Measurements from ENCODE around the gene COMMD3.

COMMD3 gene

DNA sequence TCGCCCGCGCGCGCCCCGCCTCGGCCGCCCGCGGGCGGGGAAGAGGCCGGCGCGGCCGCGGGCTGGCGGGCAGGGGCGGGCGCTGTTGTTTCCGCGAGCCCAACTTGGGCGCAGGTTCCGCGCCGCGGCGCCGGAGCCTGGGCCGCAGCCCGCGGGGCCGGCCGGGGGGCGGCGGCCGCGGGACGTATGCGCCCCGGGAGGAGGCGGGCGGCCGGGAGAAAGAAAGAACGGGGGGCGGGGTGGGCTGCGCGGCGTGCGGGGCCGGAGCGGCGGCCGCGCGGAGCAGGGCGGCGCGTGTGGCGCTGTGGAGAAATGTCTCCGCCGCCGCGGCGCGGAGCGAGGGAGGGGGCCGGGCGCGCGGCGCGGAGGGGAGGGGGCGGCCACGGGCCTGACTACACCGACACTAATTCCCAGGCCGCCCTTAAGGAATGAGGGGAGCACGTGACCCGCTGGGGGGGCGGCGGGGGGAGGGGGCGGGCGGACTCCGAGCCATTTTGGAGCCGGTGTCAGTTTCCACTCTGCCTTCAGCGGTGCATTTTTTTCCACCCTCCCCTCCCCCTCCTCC, 4.5 kb downstream of the COMMD3 start, which contains the start of gene BMI1:
Gene BMI1, plus strand, starts transcription at position 509 of the 565 bp plus-strand sequence. CDS start 5,351 bp downstream, outside the sequence.
- DNase-seq, result peak in 1 of 2 experiments; percentile 45

- DNase-seq, result no peak
Measured at GRCh38 chr10:22321156-22321923, 5.2 kb downstream of the COMMD3 start.

- no peak for DNase-seq
Measured at GRCh38 chr10:22321924-22322640, 5.9 kb downstream of the COMMD3 start.

GRCh38 chr10:22322641-22323160, 6.5 kb downstream of the COMMD3 start:
- no peak for DNase-seq

DNA sequence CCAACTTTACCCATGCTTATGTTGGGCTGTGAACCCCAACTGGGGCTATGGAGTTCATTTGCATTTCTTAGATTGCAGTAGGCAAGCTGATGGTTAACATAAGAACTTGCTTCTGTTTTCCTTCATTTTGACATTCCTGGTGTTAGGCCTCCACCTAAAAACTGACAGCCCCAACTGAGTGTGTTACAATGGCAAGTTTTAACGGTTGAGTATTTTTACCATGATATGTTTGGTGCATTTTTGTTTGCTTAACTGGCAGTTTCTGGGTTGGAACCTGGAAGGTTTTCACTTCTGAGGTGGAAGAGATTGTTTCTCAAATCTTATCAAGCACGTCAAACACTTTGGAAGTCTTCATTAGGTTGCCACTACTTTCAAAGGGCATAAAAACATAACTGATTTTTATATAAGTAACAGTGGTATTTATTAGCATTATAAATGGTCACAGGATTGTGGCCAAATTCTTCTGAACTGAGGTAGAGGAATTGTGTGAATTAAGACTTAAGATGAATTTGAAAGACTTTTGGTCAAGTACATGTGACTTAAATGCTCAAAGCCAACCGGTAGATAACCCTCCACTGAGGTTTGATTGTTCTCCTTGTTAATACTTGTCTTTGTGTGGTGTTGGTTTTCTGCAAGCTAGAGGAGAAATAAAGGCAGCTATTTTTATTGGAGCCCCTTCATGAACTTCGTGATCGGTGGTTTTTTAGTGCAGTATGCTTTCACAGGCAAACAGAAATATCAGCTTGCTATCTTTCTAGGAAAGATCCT, 7.5 kb downstream of the COMMD3 start:
- DNase-seq, result no peak

DNA sequence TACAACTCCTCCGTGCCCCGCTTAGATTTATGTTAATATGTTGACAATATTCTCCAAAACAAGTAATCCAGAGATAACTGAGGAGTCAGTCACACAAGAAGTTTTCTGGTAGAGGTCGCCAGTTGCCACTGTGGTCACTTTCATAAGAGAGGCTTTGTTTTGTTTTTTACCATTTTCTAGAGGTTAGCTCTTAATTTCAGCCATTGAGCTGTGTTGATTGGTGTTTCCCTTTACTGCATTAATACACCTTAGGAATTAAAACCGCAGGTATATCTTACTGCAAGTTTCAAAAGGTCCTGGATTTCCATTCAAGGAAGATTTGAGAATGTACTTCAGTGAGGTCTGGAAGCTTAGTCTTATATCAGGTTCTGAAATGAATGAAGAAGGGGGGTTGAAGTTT, 8.2 kb downstream of the COMMD3 start:
- no peak for DNase-seq

DNA sequence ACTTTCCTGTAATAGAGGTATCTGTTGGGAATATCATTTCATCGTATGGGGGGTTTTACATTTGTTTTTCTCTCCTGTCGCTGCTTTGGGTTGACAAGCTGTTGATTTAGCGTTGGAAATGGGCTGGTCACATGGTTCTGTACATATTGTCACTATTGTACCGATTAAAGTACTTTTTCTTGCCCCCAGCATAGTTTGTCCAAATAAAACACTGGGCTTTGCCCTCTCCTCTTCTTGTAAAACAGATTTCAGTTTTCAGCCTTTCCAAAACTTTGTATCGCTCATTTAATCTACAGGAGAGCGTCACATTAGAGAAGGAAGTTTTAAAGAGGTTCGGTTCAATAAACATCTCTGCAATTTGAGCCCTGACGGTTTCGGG, 8.7 kb downstream of the COMMD3 start:
- no peak for DNase-seq

DNA sequence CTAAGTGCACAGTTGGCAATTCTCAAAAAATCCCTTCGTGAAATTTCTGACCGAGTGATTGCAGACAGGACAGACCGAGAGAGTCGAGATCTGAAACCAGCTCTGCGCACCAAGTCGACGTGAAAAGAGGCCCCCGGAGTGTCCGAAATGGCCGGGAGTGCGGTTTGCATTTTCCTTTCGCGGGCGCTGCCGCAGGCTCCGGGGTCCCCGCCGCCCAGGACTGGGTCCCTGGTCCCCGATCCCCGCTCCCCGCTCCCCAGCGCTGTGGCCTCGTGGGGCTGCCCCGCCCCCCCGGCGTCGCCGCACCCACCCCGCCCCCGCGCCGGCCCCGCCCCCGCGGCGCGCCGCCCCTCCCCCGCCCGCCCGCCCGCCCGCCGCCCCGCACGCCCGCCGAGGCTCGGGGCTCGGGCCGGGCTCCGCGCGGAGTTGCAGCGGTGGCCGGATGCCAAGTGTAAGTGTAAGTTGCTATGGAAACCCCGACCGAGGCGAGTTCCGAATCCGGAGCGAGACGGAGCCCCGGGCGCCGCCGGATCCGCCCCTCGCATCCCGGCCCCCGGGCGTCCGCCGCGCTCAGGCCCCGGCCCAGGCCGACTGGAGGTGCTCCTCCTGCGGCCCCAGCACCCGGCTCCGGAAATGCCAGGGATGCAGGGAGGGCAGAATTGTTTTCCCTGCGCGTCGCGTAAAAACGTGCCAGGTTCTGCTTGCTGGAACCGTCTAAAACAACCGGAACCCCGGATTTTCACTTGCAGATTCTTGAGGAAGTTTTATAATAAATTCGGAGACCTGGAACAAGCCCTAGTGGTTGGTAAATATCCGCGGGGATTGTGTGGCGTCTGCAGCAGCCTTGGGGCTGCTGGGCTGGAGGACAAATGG, 9.3 kb downstream of the COMMD3 start:
- DNase-seq, result peak in 1 of 2 experiments; percentile 26

DNA sequence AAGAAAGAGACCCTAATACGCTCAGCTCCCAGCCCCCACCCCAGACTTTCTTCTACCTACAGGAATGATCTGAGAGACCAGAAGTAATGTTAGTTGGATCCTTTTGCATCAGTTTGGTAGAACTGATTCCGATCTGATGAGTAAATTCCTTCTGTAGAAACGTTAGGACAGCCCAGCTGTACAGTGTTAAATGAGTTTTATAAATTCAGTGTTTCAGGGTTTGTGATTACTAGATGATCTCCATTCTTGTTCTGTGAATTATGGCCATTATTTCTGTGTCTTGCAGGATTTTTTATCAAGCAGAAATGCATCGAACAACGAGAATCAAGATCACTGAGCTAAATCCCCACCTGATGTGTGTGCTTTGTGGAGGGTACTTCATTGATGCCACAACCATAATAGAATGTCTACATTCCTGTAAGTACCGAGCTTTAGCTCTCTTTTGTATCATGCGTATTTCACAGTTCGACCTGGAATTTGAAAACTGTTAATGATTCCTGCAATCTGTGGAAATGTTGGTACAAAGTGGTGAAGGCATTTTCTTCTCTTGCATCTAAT, 10.0 kb downstream of the COMMD3 start:
- DNase-seq, result no peak

- no peak for DNase-seq
Measured at GRCh38 chr10:22329150-22329549, 13.0 kb downstream of the COMMD3 start.

GRCh38 chr10:22332116-22332692, 16.0 kb downstream of the COMMD3 start:
- no peak for DNase-seq

DNA sequence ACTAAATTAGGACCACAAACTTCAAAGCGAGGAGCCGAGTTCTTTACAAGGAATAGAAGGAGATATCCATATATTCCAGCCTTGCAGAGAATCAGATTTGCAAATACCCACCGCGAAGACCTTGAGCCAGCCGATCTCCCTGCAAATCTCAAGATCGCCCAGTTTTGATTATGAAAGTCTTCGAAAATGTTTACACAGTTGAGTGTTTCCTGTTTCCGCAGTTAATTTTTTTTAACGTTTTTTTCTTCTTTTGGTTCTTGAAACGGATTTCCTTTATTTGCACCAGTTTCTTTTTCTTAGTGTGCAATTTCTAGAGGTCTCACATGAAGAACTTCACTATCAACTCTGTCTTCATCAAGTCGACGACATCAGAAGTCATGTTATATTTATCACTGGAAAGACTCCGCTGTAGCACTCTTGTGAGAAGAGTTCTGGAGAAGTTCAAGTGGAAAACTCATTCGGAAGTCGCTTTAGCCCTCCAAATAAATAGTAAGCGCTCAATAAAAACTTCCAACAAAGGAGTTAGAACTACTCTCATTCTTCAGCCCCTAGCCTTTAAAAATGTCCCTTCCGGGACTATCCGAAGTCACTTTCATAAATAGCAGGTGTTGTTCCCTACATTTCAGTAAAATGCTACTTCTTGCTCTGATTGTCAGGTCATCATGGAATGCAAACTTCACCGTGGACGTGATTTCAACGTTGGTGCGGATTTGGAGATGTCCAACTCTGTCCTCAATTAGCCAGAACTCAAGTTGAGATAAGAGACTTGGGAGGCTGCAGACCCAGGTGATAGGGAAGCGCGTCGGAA, 17.2 kb downstream of the COMMD3 start:
- no peak for DNase-seq

- no peak for DNase-seq
Measured at GRCh38 chr10:22333975-22334282, 17.7 kb downstream of the COMMD3 start.

DNA sequence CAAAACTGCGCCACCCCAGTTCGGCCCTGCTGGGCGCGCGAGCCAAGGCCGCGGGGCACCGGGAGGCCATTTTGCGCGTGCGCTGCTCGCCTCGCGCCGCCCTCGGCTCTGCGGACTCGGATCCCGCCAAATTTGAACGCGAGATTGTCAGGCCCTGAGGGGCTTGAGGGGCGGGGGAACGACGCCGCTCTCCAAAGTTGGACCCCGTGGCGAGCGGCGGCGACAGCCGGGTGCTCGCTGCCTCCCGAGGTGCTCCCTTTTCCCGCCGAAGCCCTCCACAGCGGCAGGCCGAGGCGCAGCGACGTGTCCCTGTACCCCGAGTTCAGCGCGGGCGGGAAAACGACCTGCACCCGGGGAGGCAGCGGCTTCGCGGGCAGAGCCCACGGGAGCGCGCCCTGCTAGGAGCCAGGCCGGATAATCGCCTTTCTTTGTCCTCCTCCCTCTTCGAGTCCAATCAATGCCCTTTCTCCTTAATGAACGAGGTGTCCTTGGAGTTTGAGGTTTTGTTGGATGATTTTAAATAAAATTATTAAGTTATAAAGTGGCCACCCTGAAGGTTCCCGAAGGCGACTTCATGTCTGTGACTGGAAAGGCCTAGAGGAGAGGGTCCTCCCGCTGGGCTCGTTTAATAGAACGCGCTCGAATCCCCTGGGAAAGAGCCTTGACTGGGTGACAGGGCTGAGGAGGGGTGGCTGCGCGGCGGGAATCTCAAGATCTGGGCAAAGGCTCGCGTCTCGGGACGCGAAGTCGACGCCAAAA, 18.4 kb downstream of the COMMD3 start:
- DNase-seq, result no peak

DNA sequence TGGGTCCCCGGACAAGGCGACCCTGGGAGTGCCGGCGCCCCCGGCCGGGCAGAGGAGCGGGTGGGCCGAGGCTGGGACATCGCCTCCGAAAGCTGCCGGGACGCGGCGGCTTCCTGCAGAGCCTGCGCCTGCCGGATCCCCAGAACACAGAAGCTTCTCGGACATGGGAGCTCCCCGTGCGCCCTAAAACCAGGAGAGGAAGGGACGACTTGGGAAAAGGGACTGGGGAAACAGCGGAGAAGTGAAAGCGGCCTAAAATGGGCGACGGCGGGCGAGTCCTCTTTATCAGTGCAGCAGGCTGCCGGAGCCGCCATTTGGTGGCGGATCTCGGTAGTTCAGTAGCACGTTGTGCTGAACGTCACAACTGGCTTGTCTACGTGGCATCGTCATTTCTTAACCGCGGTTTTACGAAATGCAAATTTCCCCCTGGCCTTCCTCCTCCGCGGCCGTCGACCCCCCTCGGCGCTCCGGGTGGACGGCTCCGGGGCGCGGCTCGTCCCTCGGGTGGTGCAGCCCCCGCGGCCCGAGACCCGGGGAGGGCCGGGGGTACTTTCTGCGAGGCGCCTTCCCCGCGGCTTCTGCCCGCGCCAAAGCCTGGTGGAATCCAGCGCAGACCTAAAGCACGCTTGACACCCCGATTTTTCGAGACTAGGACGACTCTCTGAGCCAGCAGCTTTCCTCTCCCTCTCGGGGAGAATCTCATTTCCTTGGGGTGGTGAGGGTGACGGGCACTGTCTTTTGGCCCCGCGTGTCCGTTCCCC, 19.2 kb downstream of the COMMD3 start:
- no peak for DNase-seq

- no peak for DNase-seq
Measured at GRCh38 chr10:22338185-22338900, 22.2 kb downstream of the COMMD3 start.

DNA sequence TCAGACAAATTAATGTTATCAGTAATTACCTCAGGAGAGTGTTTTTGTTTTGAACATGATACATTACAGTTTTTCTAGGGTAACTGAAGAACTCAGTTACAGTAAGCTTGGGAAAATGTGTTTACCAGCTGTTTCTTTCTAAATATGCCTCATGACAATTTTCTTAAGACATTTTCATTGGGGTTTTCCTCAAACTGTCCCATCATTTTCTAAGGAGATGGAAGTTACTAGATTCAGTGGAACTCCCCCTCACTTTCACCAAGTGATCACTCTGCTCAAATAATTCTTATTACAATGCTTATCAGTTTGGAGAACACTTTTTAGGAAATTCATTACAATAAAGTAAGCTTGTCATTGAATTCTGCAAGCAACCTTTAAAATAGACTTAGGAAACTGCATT, 22.7 kb downstream of the COMMD3 start:
- no peak for DNase-seq

DNA sequence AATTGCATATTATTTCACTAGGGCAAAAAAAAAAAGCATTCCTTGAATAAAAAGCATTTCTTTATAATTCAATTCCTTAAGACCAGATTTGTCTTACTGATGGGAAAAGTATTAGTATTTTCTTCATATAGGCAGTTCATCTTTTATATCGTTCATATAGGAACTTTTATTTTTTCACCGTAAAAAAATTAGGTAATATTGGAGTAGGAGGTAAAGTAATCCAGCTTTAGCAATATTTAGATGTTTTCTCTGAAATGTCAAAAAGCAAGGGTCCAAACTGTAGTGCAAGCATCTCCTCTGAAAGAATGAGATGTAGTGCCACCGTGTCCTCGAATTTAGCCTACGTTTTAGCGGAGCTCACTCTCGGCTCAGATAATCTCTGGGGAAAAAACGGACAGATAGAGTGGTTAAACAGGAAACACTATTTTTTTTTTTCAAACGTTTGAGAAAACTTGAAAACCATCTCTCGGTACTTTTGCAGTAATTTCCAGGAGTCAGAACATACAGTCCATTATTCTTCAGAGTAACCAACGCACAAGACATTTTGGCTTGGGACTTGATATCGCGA, 23.7 kb downstream of the COMMD3 start:
- DNase-seq, result no peak
